H1 (cell line): ENCODE data around the gene ZNF454. TPM values are rescaled to one million over a fixed set of nuclear protein-coding genes. Genes with fewer than 3 reads are reported as not detected.

Source experiments
- NANOG ChIP-seq: IDR thresholded peaks from 2 replicates; pipeline ENCODE4 v1.6.1; 2011; ENCODE audit warnings: low read length, low read depth, mild to moderate bottlenecking, inconsistent platforms; ENCODE audit not compliant: insufficient read depth, poor library complexity, severe bottlenecking
- SIN3A ChIP-seq, 2 experiments: IDR thresholded peaks in 1 of 2; conservative IDR thresholded peaks in 1 of 2; 2 replicates each; pipeline ENCODE4 v1.6.1; 2011 to 2012; ENCODE audit warnings: low read length in 2 of 2, improper control_type of control experiment in 1 of 2, low read depth in 1 of 2, mild to moderate bottlenecking in 1 of 2
- YY1 ChIP-seq: IDR thresholded peaks from 2 replicates; pipeline ENCODE4 v1.6.1; 2011; ENCODE audit warnings: low read depth, mild to moderate bottlenecking, low read length
- polyA plus RNA-seq, 7 experiments: library from polyadenylated mRNA; depleted of rRNA in 3 of 7; stranded (reverse) in 5 of 7; unstranded in 2 of 7; fragments of >200 nt in 5 of 7; fragments of 200-250 nt in 2 of 7; gene quantifications; 1 replicate in 5 of 7; 2 replicates in 1 of 7; 4 replicates in 1 of 7; pipeline versions ENCODE4 v1.2.1 to v1.2.3, GENCODE V29; 2011 to 2013; ENCODE audit warnings: missing spikeins in 2 of 7, mixed read lengths in 2 of 7
- total RNA-seq: library from RNA; stranded (reverse); fragmentation: NEBNext Ultra II Directional; extraction: Animal tissue kit (Norgen Biotek cat#: 25700); gene quantifications from 2 replicates; pipeline ENCODE4 v1.2.1, GENCODE V29; 2021

Gene ZNF454
- total and polyA plus RNA-seq, 2 of the 8 experiments (the other 6 are each of a cell fraction or from before 2014, with no cell fraction given), result 0.33 to 1.2 TPM

DNA sequence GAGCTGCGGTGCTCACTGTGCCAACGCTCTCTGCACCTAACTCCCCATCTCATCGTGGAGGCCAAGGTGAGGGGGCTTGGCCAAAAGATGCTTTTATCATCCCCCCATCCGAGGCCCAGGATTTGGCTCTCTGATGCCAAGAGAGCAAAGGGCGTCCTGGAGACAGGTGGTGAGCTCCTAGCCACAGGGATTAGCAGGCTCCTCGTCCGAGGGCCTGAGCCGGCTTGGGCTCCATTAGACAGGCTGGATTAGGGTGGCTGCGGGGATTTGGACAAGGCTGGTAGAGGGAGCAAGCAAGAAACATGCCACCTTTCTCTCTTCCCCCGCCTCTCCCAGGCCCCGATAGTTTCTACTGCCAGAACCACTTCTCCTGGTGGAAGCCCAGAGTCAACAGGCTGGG is 55.2 kb downstream of the ZNF454 start (continued):
- TF ChIP-seq SIN3A (conservative IDR thresholded peaks at IDR 0.05 in 1 of 2, IDR thresholded peaks at IDR 0.05 in 1 of 2; ENCODE audit: low read depth in 1 of 2, low read length in 2 of 2) (no peak), YY1 (no peak), NANOG (no peak)
